MM.1S (cell line): ENCODE results near the gene OR13J1.

ENCODE experiments used
- DNase-seq: peaks from one replicate; pipeline ENCODE4 v3.0.0-alpha.2; 2015
- H2AFZ ChIP-seq: fragments of 300-600 bp; sonication (generic); 2 replicates; pipeline ENCODE4 v1.6.0; 2016; ENCODE audit warnings: antibody characterized with exemption, low read length
- H3F3A ChIP-seq: fragments of 300-600 bp; sonication (generic); 2 replicates; pipeline ENCODE4 v1.6.1; 2016; ENCODE audit warnings: mild to moderate bottlenecking, antibody characterized with exemption, low read length, moderate library complexity, mixed read lengths; ENCODE audit not compliant: insufficient read depth
- H3K27ac ChIP-seq: fragments of 300-600 bp; sonication (generic); 2 replicates; pipeline ENCODE4 v1.5.1; 2016; ENCODE audit warnings: mild to moderate bottlenecking, low read length
- H3K27me3 ChIP-seq: fragments of 300-600 bp; sonication (generic); replicated peaks from 2 replicates; pipeline ENCODE4 v1.6.0; 2016; ENCODE audit warnings: low read length; ENCODE audit not compliant: insufficient read depth
- H3K36me3 ChIP-seq: fragments of 300-600 bp; sonication (generic); replicated peaks from 2 replicates; pipeline ENCODE4 v1.6.1; 2016; ENCODE audit warnings: mild to moderate bottlenecking, low read length, mixed read lengths; ENCODE audit not compliant: insufficient read depth
- H3K4me1 ChIP-seq: fragments of 300-600 bp; sonication (generic); 2 replicates; pipeline ENCODE4 v1.6.1; 2016; ENCODE audit warnings: low read length, mixed read lengths
- H3K4me2 ChIP-seq: fragments of 300-600 bp; sonication (generic); 2 replicates; pipeline ENCODE4 v1.6.0; 2016; ENCODE audit warnings: low read depth, low read length
- H3K4me3 ChIP-seq: fragments of 300-600 bp; sonication (generic); 2 replicates; pipeline ENCODE4 v1.5.1; 2016; ENCODE audit warnings: low read length, mixed read lengths
- H3K79me2 ChIP-seq: fragments of 300-600 bp; sonication (generic); 2 replicates; pipeline ENCODE4 v1.6.1; 2016; ENCODE audit warnings: mixed run types, low read length, mixed read lengths
- H3K9ac ChIP-seq: fragments of 300-600 bp; sonication (generic); 2 replicates; pipeline ENCODE4 v1.6.1; 2016; ENCODE audit warnings: low read length, mixed read lengths
- H3K9me2 ChIP-seq: fragments of 300-600 bp; sonication (generic); replicated peaks from 2 replicates; pipeline ENCODE4 v1.6.1; 2016; ENCODE audit warnings: mild to moderate bottlenecking, low read length, mixed read lengths; ENCODE audit not compliant: insufficient read depth
- H3K9me3 ChIP-seq: fragments of 300-600 bp; sonication (generic); replicated peaks from 2 replicates; pipeline ENCODE4 v1.6.1; 2016; ENCODE audit warnings: mild to moderate bottlenecking, low read length, mixed read lengths; ENCODE audit not compliant: insufficient read depth
- H4K20me1 ChIP-seq: fragments of 300-600 bp; sonication (generic); 2 replicates; pipeline ENCODE4 v1.6.1; 2016; ENCODE audit warnings: mild to moderate bottlenecking, low read length, moderate library complexity, mixed read lengths; ENCODE audit not compliant: insufficient read depth
- CTCF ChIP-seq: fragments of 300-600 bp; sonication (generic); IDR thresholded peaks from 2 replicates; pipeline ENCODE4 v1.5.1; 2016; ENCODE audit warnings: antibody characterized with exemption, low read length, mixed read lengths
- EZH2 ChIP-seq: fragments of 300-600 bp; sonication (generic); optimal IDR thresholded peaks from 2 replicates; pipeline ENCODE3; 2017; ENCODE audit warnings: low read depth, mild to moderate bottlenecking, antibody characterized with exemption, low read length, mixed read lengths
- EZH2phosphoT487 ChIP-seq: fragments of 300-600 bp; sonication (generic); IDR thresholded peaks from 2 replicates; pipeline ENCODE4 v1.6.1; 2018; ENCODE audit warnings: antibody characterized with exemption, low read length

Gene OR13J1

DNA sequence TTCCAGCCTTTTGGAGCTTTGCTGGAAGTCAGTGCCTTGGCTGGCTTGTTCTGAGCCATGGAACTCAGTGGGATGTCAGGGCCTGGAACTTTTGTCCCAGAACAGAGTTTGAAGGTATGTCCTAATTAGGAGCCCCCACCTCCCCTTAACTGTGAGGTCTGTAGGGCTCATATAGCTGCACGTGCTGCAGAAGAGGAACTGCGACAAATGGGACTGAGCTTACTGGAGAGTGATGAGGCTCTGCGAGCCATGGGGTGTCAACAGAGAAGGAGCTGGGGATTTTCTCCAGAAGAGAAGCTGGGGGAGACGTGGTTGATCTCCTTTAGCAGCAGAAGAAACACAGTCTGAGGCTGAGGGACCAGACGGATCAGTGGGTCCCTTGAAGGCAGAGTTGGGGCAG lies 30.3 kb downstream of the OR13J1 start:
- Histone ChIP-seq H3K4me2 (no peak overlapping the region), H3K4me3 (no peak overlapping the region), H3F3A (peaks cover 5% of the 10 kb centered on the region; the same call in 1 of the 2 replicates), H3K27ac (no peak overlapping the region), H3K27me3 (no peaks in the 10 kb centered on the region), H3K4me1 (peaks cover 34% of the 10 kb centered on the region), H3K9ac (no peak overlapping the region), H3K36me3 (no peaks in the 10 kb centered on the region), H3K9me3 (no peaks in the 10 kb centered on the region), H3K9me2 (no peaks in the 10 kb centered on the region), H4K20me1 (no peaks in the 10 kb centered on the region), H3K79me2 (no peaks in the 10 kb centered on the region), H2AFZ (no peak overlapping the region)
- TF ChIP-seq EZH2phosphoT487 (no peak), CTCF (no peak), EZH2 (no peak)
- DNase-seq = no peak

- Histone ChIP-seq H2AFZ (no peak overlapping the region), H3K27me3 (no peaks in the 10 kb centered on the region), H3K36me3 (no peaks in the 10 kb centered on the region), H3K4me3 (no peak overlapping the region), H4K20me1 (no peaks in the 10 kb centered on the region), H3K9ac (no peak overlapping the region), H3K27ac (no peak overlapping the region), H3K79me2 (no peaks in the 10 kb centered on the region), H3K9me3 (no peaks in the 10 kb centered on the region), H3K4me2 (no peak overlapping the region), H3K4me1 (peaks cover 28% of the 10 kb centered on the region), H3K9me2 (no peaks in the 10 kb centered on the region), H3F3A (peaks cover 10% of the 10 kb centered on the region)
- TF ChIP-seq CTCF (no peak), EZH2phosphoT487 (no peak), EZH2 (no peak)
- DNase-seq = no peak
Observed at GRCh38 chr9:35836595-35836994, 33.6 kb downstream of the OR13J1 start.

DNA sequence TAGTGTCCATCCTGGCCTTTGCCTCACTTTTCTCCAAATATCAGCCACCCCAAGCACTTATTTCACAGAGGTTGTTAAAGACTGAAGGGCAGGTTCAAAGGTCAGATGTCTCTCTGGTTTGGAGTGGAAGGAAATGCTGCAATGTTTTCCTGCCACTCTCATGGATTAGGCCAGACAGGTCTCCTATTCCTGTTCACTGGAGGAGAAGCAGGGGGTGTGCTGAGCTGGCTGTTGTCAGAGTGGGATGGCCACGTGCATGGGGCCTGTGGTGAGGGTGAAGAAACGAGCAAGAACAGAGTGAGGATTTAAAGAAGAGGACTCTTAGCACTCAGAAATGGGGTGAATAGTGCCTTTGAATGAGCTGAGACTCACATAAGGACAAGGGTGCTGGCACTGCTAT lies 34.4 kb downstream of the OR13J1 start:
- peaks cover 10% of the 10 kb centered on the region for H3F3A ChIP-seq
- no peak overlapping the region for H2AFZ ChIP-seq
- H3K27me3 ChIP-seq = no peaks in the 10 kb centered on the region
- H3K9ac ChIP-seq = no peak overlapping the region
- H3K4me1 ChIP-seq = peaks cover 28% of the 10 kb centered on the region
- H3K79me2 ChIP-seq = no peaks in the 10 kb centered on the region
- H3K27ac ChIP-seq = no peak overlapping the region
- H3K4me2 ChIP-seq = no peak overlapping the region
- no peak for TF ChIP-seq CTCF
- H3K9me2 ChIP-seq = no peaks in the 10 kb centered on the region
- H3K9me3 ChIP-seq = no peaks in the 10 kb centered on the region
- no peak for DNase-seq
- no peak overlapping the region for H3K4me3 ChIP-seq
- H3K36me3 ChIP-seq = no peaks in the 10 kb centered on the region
- no peaks in the 10 kb centered on the region for H4K20me1 ChIP-seq

DNA sequence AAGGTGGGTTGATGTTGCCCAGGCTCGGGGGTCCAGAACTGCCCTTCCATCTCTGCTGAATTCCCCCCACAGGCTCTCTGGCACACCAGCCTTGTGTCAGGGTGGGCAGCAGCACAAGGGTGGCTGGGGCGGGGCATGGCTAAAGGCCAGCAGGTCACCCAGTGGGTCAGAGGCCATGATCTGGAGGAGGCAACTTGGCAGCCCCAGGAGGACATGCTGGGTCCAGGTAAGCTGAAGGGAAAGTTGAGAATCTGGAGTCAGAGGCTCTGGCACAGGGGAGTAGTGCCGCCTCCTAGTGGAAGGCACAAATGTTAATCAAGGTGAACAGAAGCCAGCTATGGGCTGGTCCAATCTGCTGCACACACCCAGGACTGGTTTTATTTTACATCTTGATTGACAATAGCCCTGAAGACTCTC lies 35.0 kb downstream of the OR13J1 start:
- H3K27ac ChIP-seq = no peak overlapping the region
- no peaks in the 10 kb centered on the region for H3K79me2 ChIP-seq
- H3K4me2 ChIP-seq = no peak overlapping the region

More for the DNA sequence above, 35.0 kb downstream of the OR13J1 start:
- DNase-seq = no peak
- no peaks in the 10 kb centered on the region for H3K9me3 ChIP-seq
- H4K20me1 ChIP-seq = no peaks in the 10 kb centered on the region
- no peaks in the 10 kb centered on the region for H3K9me2 ChIP-seq
- H3K4me1 ChIP-seq = peaks cover 30% of the 10 kb centered on the region
- H3K9ac ChIP-seq = no peak overlapping the region
- H2AFZ ChIP-seq = no peak overlapping the region
- no peak overlapping the region for H3K4me3 ChIP-seq
- no peaks in the 10 kb centered on the region for H3K27me3 ChIP-seq
- no peaks in the 10 kb centered on the region for H3K36me3 ChIP-seq
- H3F3A ChIP-seq = peaks cover 10% of the 10 kb centered on the region
- TF ChIP-seq EZH2 = no peak
- no peak for TF ChIP-seq EZH2phosphoT487
- TF ChIP-seq CTCF = peak; percentile 32
